SK-N-MC (cell line): ENCODE data around the gene SEPTIN11.

Experiments
- EZH2 ChIP-seq: fragments of 200-600 bp; sonication (generic); IDR thresholded peaks from one replicate; pipeline ENCODE4 v1.6.1; 2017; ENCODE audit warnings: antibody characterized with exemption
- FOXP2 ChIP-seq: optimal IDR thresholded peaks from 2 replicates; pipeline ENCODE3; 2011; ENCODE audit warnings: mild to moderate bottlenecking, moderate library complexity; ENCODE audit not compliant: insufficient read depth; ENCODE audit errors: extremely low read length, control extremely low read depth
- POLR2AphosphoS5 ChIP-seq: IDR thresholded peaks from 2 replicates; pipeline ENCODE4 v1.6.1; 2012; ENCODE audit warnings: mild to moderate bottlenecking, low read depth, low read length, borderline replicate concordance

GRCh38 chr4:76991161-76991660 is 41.7 kb downstream of the SEPTIN11 start:
- no peak for TF ChIP-seq EZH2
- no peak for TF ChIP-seq POLR2AphosphoS5
- TF ChIP-seq FOXP2: no peak
